Stimulated activated CD4-positive, alpha-beta T cell treated with anti-CD3 and anti-CD28 coated beads, Interleukin-12 subunit alpha, Interleukin-12 subunit beta, amount 100 ng/mL, for 48 hours (primary cell): ENCODE measurements around the gene HSD17B14.
"Not testable (repeated sequence)": the region's sequence is repeated elsewhere in the genome, so short reads cannot be mapped to it uniquely, and the experiment has no call there.

Source experiments
- DNase-seq, 3 donors: peaks; one replicate each; pipeline ENCODE4 v3.0.0-alpha.2; 2020; ENCODE audit warnings: low read depth in 2 of 3, low spot score in 1 of 3

Gene HSD17B14

DNA sequence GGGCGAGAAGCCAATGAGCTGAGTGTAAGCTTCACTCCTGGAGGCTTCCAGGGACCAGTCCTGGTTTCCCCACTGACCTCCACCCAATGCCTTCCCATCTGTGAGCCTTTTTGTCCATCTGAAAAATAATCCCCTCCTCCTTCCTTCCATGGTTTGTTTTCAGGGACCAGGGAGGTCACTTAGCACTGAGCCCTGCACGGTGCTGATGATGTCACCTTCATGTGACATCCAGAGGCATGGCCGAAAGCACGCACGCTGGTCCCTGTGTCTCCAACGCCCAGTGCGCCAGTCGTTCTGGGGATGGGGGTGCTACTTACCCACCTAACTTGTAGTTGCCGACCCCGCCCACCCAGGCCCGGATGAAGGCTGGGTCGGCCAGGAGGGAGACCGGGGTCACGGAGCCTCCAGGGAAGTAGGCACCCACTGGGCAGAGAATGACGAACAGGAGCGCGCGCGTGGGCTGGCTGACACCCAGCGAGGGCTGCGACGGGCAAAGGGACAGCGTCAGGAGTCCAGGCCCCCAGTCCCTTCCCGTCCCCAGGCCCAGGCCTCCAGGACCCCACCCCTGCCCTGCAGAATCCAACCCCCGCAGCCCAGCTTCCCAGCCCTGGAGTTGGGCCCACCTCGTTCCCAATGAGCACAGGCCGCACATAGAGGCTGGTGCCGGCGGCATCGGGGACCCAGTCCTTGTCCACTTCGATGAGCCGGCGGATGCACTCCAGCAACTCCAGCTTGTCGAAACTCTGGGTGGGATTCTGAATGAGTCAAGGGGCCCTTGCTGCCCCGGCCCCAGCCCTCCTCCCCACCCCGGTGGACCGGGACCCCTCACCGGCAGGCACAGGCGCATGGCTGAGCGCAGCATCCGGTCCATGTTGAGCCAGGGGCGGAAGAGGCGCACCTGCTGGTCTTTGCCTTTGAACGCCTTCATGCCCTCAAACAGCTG, 36.7 kb downstream of the HSD17B14 start:
- DNase-seq, result no peak

- DNase-seq, result no peak
Observed at GRCh38 chr19:48798937-48799336, 37.4 kb downstream of the HSD17B14 start.

DNA sequence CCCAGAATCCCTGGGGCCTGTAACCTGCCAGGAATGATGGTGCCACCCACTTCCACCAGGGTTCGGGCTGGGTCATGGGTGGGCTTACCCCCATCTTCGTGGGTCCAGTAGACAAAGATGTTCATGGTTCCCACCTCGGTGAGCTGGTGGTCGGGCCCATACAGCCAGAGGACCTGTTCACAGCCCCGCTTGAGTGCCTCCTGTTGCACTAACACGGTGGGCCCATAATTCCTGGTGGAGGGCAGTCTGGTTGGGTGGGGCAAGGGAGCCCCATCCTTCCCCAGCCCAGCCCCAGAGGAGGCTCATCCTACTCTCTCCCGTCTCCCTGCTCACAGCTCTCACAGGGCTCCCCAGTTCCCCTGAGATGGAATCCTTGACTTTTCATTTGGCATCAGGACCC, 39.2 kb downstream of the HSD17B14 start:
- no peak for DNase-seq

DNA sequence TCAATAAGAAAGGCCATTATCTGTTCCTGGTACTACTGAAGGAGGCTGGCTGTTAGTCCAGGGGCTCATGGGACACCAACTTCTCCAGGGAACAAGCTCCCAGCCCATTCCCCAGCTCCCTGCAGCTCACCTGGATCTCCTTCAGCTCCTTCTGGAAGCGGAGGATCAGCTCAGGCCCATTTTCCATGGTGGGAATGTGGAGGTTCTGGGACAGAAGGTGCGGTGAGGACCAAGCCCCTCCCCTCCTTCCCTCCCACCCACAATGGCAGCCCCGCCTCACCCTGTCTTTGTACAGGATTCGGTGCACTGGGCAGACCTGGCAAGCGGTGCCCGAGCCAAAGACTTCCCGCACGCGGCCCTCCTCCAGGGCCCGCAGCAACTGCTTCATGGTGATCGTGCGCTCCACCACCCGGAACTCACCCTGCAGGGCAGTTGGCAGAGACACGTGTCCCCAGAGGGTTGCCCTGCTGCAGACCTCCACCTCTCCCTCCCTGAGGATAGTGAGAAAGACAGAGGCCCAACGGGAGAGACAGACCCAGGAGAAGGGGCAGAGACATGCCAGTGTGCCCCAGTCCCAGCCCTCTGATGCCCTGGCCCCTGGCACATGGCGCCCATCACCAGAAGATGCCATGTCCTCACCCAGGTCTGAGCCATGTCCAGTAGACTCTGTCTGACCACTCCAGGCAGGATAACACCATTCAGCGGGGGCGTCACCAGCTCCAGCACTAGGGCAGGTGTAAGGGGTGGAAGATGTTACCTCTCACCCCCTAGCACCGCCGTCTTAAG, 39.8 kb downstream of the HSD17B14 start:
- DNase-seq, result no peak

GRCh38 chr19:48795685-48796070, 40.6 kb downstream of the HSD17B14 start:
- DNase-seq, result no peak

GRCh38 chr19:48795055-48795684, 41.1 kb downstream of the HSD17B14 start:
- peak; percentile 74 to 80 (median 80) for DNase-seq

- DNase-seq, result no peak
Observed at GRCh38 chr19:48794291-48794690, 42.0 kb downstream of the HSD17B14 start.

DNA sequence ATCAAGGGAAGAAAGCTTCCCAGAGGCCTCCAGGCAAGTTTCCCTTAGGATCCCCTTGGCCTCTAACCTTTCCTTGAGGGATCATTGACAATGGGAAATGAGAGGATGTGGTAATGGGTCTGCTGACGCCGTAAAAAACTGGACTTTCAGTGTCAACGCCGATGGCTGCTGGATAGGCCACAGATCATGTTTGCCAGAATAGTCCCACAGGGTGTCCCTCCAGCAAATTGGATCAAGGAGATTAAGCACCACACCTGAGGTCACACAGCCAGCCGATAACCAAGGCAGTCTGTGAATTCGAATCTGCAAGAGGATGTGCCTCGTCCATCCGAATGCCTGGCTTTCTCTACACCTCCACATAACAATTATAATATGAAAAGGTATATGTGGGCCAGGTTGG, 43.0 kb downstream of the HSD17B14 start:
- DNase-seq, result no peak

GRCh38 chr19:48787331-48787730, 49.0 kb downstream of the HSD17B14 start:
- not testable (repeated sequence) for DNase-seq

GRCh38 chr19:48786422-48786821, 49.9 kb downstream of the HSD17B14 start:
- DNase-seq, result not testable (repeated sequence)

DNA sequence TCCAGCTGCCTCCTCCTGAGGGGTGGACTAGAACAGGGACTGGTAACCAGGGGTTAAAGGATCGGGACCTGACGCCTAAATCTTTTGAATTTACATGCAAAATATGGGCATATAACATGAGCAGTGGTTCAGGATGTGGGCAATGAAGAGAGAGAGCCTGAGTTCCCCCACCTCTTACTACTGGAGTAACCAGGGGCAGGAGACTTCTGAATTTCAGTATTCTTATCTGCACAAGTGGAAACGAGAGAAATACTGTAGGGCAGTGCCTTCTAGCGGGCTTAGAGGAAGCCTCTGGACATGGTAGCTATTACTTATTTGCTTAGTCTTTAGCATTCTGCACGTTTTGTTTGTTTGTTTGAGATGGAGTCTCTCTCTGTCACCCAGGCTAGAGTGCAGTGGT, 51.8 kb downstream of the HSD17B14 start:
- no peak for DNase-seq

- DNase-seq, result no peak
Observed at GRCh38 chr19:48780631-48781391, 55.5 kb downstream of the HSD17B14 start.

GRCh38 chr19:48779636-48780035, 56.7 kb downstream of the HSD17B14 start:
- no peak for DNase-seq

- DNase-seq, result no peak
Observed at GRCh38 chr19:48777720-48778119, 58.6 kb downstream of the HSD17B14 start.

DNA sequence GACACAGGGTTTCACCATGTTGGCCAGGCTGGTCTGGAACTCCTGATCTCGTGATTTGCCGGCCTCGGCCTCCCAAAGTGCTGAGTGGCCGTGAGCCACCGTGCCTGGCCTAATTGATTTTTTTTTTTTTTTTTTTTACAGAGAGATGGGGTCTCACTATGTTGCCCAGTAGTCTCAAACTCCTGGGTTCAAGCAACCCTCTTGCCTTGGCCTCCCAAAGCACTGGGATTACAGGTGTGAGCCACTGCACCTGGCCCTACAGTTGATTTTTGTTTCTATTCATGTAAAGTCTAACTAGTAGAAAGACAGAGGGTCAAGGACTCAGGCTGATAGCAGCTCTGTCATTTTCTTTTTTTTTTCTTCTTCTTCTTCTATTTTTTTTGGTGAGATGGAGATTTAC, 59.2 kb downstream of the HSD17B14 start:
- no peak for DNase-seq

DNA sequence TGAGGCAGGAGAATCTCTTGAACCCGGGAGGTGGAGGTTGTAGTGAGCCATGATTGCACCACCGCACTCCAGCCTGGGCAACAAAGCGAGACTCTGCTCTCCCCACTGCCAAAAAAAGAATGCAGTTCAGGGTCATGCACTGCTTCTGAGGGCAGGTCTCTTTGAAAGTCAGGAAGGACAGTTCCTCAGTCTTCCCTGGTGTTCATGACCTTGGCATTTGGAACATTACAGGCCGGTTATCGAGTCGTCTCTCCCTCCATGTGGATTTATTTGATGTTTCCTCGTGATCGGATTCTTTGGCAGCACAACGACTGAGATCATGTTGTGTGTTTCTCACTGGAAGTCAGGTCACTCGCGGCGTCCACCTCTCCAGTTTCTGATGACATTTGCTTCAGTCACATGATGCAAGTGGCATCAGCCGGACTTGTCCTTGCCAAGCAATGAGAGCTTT, 63.8 kb downstream of the HSD17B14 start:
- DNase-seq, result no peak

- DNase-seq, result no peak
Observed at GRCh38 chr19:48770734-48771472, 65.4 kb downstream of the HSD17B14 start.

GRCh38 chr19:48770266-48770665, 66.0 kb downstream of the HSD17B14 start:
- DNase-seq, result no peak

GRCh38 chr19:48768994-48769713, 67.1 kb downstream of the HSD17B14 start:
- DNase-seq, result no peak
